ENCODE results near the gene ZMIZ1.

The ZMIZ1 gene

GRCh38 chr10:79142522-79143309 lies 74.0 kb downstream of the ZMIZ1 start:
- DNase-seq (ENCODE audit: low spot score) = no peak
- TF ChIP-seq CTCF (IDR thresholded peaks at IDR 0.05; ENCODE audit: extremely low read depth, missing control alignments) = no peak

- DNase-seq (ENCODE audit: low spot score) = no peak
- no peak for TF ChIP-seq CTCF (IDR thresholded peaks at IDR 0.05; ENCODE audit: extremely low read depth, missing control alignments)
Observed at GRCh38 chr10:79143879-79144278, 75.1 kb downstream of the ZMIZ1 start.

GRCh38 chr10:79144351-79145173 lies 75.8 kb downstream of the ZMIZ1 start:
- no peak for TF ChIP-seq CTCF (IDR thresholded peaks at IDR 0.05; ENCODE audit: extremely low read depth, missing control alignments)
- no peak for DNase-seq (ENCODE audit: low spot score)

- DNase-seq (ENCODE audit: low spot score) = no peak
- TF ChIP-seq CTCF (IDR thresholded peaks at IDR 0.05; ENCODE audit: extremely low read depth, missing control alignments) = no peak
Observed at GRCh38 chr10:79145174-79145483, 76.4 kb downstream of the ZMIZ1 start.

- no peak for TF ChIP-seq CTCF (IDR thresholded peaks at IDR 0.05; ENCODE audit: extremely low read depth, missing control alignments)
- no peak for DNase-seq (ENCODE audit: low spot score)
Observed at GRCh38 chr10:79145517-79146470, 77.0 kb downstream of the ZMIZ1 start.

- TF ChIP-seq CTCF (IDR thresholded peaks at IDR 0.05; ENCODE audit: extremely low read depth, missing control alignments) = no peak
- no peak for DNase-seq (ENCODE audit: low spot score)
Observed at GRCh38 chr10:79146611-79147130, 77.9 kb downstream of the ZMIZ1 start.
